SHP77 (cell line): Measurements from ENCODE around the gene HIF1AN.
A peak's percentile ranks its signal among the peaks of the same experiment; 100 is the strongest.

Source experiments
- DNase-seq, 2 experiments: peaks; one replicate each; lab custom pipeline; 2025; lab: John Stamatoyannopoulos, UW

HIF1AN gene

GRCh38 chr10:100535715-100536353 lies at the start of gene HIF1AN:
Gene HIF1AN (plus strand): TSS chr10:100535943. CDS start chr10:100535959, 16 bp downstream.
- peak; percentile 92 to 93 for DNase-seq

DNA sequence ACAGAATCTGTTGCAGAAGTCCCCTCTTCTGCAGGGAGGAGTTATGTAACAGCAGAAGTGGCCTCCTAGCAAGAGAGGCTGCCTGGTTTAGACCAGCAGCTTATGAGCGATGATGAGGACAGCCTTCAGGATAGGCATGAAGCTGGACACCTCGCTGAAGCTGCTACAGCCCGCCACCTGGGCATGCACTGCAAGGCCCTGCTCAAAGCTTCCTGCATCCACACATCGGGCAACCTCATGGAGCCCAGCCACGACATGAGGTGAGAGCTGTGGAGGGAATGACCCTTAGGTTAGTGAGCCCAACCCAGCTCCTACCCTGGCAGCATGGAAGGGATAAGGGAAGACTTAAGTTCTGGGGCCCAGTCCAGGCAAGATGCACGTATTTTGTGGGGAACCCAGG lies 48.2 kb upstream of the HIF1AN start:
- DNase-seq: no peak

DNA sequence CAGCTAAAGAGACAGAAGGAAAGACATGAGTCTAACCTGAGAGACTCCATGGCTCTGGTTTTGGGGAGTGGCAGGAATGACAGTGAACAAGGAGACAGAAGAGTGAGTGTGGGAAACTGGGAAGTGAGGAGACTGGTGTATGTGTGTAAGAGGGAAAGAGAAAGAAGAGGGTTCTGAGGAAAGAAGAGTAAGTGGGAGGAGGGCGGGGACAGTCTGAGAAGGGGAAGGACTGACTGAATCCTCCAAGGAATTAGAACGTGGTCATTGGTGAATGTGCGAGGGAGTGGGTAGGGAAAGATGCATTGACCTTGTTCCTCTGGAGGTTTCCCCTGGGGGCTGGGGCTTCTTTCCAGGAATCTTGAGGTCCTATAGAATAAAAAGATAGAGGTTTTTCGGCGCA lies 46.3 kb upstream of the HIF1AN start:
- DNase-seq: no peak

- DNase-seq: no peak
Measured at GRCh38 chr10:100490531-100490930, 45.2 kb upstream of the HIF1AN start.

- DNase-seq: no peak
Measured at GRCh38 chr10:100496567-100496966, 39.2 kb upstream of the HIF1AN start.

- DNase-seq: no peak
Measured at GRCh38 chr10:100498059-100498458, 37.7 kb upstream of the HIF1AN start.

GRCh38 chr10:100501423-100501822 lies 34.3 kb upstream of the HIF1AN start:
- no peak for DNase-seq

DNA sequence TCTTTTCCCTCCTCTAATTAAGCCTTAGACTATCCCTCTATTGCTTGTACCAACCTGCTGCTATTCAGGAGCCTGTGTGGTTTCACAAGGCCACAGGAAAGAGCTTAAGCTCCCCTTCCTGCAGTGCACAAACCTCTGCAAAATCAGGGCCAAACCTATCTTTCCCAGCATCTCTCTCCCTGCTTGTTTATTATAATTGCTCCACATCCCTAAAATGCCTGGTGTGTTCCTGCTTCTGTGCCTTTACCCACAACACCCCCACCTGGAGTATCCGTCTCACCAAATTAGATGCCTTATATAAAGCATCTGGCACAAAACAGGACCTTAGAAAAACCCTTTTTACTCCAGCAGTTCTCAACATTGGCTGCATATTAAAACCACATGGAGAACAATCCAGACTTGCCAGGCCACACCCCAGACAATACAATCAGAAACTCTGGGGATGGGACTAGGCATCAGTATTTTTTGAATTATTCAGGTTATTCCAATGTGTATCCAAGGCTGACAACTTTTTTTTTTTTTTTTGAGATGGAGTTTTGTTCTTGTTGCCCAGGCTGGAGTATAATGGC lies 32.7 kb upstream of the HIF1AN start:
- no peak for DNase-seq

DNA sequence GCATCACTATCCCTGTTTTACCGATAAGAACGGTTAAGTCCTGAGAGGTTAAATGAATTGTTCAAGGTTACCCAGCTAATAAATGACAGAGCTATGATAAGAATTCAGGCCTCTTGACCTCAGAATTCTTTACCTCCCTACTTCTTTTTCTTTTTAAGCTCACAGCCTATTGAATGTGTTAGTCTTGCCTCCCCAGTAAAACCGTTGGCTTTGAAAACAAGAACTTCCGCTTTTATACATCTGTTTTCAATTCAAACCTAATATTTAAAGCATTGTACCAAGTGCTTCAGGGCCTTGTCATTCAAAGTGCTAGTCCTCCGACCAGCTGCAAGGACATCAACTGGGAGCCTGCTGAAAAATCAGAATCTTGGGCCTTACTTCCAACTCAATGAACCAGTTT lies 31.6 kb upstream of the HIF1AN start:
- no peak for DNase-seq

GRCh38 chr10:100505164-100505563 lies 30.6 kb upstream of the HIF1AN start:
- no peak for DNase-seq

- no peak for DNase-seq
Measured at GRCh38 chr10:100506596-100507356, 29.0 kb upstream of the HIF1AN start.

- DNase-seq: no peak
Measured at GRCh38 chr10:100507357-100507732, 28.4 kb upstream of the HIF1AN start.

GRCh38 chr10:100508266-100508665 lies 27.5 kb upstream of the HIF1AN start:
- DNase-seq: no peak

GRCh38 chr10:100508691-100509150 lies 27.0 kb upstream of the HIF1AN start:
- DNase-seq: peak; percentile 31 to 41

DNA sequence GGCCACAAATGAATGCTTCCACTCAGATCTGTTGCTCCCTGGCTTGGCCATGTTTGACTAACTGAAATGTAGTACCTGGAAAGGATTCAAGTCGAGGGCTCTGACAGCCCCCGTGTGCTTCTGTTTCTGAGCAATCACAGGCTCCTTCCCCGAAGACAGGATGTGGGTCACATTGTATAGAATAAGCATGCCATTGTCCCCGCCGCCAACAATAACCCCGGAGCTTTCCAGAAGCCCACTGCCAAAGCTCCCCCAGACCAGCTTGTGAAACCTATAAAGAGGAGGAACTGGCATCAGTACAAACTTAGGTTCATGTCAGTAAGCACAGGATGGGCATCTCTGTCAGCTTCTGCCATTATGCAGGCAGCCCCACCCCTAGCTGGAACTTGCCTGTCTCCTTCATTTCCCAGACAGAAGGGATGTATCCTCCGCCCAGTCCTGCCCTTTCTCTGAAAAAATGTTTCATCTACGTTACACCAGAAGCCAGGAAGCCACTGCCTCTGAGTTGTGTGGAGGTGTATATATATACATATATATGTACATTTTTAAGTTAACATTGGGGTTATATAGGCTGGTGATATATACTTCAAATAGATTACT lies 26.4 kb upstream of the HIF1AN start:
- DNase-seq: no peak

DNA sequence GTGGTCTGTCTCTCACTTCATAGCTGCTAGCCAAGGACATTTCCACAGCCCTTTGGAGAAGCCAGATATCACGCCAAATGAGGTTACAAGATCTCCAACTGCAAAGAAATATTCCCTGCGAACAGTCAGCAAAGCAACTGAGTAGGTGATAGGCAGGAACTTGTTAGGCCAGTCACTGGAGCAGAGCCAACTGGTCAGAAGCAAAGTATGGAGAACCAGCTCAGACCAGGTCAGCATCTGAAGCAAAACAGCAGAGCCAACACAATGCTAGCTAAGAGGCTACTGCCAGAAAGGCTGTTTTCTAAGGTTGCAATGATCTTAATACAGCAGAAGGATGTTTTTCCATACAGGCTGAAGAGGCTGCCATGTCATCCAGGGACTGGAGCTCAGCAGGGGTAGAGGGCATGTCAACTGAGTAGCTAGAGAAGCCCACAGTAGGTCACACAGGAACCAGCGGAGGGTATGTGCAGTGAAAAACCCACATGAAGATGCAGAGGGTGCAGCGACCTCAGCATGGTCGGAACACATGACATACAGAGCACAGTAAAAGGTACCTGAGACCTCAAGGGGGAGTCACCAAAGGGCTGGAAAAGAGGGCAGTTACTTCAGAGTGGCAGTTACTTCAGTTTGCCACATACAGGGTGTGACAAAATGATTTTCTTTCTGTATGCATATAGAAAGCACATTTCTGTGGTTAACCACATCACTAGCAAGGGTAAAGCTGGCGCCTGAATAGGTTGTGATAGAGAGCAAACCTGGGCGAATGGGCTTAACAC lies 25.0 kb upstream of the HIF1AN start:
- DNase-seq: no peak

- DNase-seq: no peak
Measured at GRCh38 chr10:100515612-100516011, 20.1 kb upstream of the HIF1AN start.

- peak in 1 of 2 experiments; percentile 33 for DNase-seq
Measured at GRCh38 chr10:100516847-100517246, 18.9 kb upstream of the HIF1AN start.

- peak; percentile 53 to 58 for DNase-seq
Measured at GRCh38 chr10:100518761-100519241, 16.9 kb upstream of the HIF1AN start.

- peak; percentile 18 to 64 for DNase-seq
Measured at GRCh38 chr10:100519311-100520051, 16.3 kb upstream of the HIF1AN start, which contains the start of gene SEC31B. Gene SEC31B (minus strand): TSS chr10:100519861. CDS start chr10:100516952, 2,909 bp downstream.

DNA sequence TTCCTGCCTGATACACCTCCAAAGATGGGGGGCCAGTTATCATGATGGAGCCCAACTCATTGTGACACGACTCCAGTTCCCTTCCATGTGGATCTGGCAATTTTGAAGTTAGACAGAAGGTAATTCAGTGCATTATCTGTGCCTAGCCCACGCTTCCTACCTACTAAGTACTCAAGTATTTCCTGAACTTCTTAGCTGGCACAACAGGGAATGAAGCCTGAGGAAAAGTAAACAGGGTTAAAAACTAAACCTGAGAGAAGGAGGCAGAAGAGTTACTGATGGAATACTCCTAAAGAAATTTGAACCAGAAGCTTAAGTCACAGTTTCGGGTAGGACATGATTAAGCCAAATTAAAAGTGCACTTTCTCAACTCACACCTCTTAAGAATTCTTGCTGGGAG lies 14.9 kb upstream of the HIF1AN start:
- no peak for DNase-seq
